H1 (cell line): ENCODE results near the gene SECTM1. TPM values are rescaled to one million over a fixed set of nuclear protein-coding genes. Genes with fewer than 3 reads are reported as not detected.

ENCODE experiments used
- CTCF ChIA-PET: fragments of 300-600 bp; sonication (Branson Sonifier 250); formaldehyde crosslinking; loops from one replicate; lab custom pipeline; 2021; ENCODE audit not compliant: partially characterized antibody; lab: Charles Lee
- POLR2A ChIA-PET: fragments of 300-600 bp; sonication (Branson Sonifier 250); formaldehyde crosslinking; loops from one replicate; lab custom pipeline; 2021; ENCODE audit warnings: inconsistent platforms; ENCODE audit not compliant: partially characterized antibody; lab: Charles Lee
- DNase-seq, 2 experiments: peaks; one replicate each; pipeline versions ENCODE4 v3.0.0 to v3.0.0-alpha.2; 2010 to 2022; ENCODE audit warnings: low spot score in 2 of 2, low read depth in 1 of 2, mixed read lengths in 1 of 2
- FAIRE-seq: peaks from 2 replicates; lab custom pipeline; 2011; peaks lifted over from hg19 to GRCh38; lab: Jason Lieb, UNC
- H2AFZ ChIP-seq: 2 replicates; pipeline ENCODE4 v1.8.1; 2012; ENCODE audit warnings: low read length, inconsistent platforms
- H2AK5ac ChIP-seq: 2 replicates; pipeline ENCODE4 v1.6.1; 2013; ENCODE audit warnings: low read depth, low read length
- H2BK120ac ChIP-seq: replicated peaks from 2 replicates; pipeline ENCODE3; 2013; ENCODE audit warnings: low read depth, low read length, inconsistent platforms
- H2BK12ac ChIP-seq: 2 replicates; pipeline ENCODE4 v1.6.1; 2013; ENCODE audit warnings: low read depth, low read length
- H2BK15ac ChIP-seq: 2 replicates; pipeline ENCODE4 v1.6.1; 2013; ENCODE audit warnings: low read length
- H2BK20ac ChIP-seq: 2 replicates; pipeline ENCODE4 v1.6.1; 2013; ENCODE audit warnings: low read length
- H2BK5ac ChIP-seq: 2 replicates; pipeline ENCODE4 v1.6.1; 2013; ENCODE audit warnings: low read depth, low read length
- H3K14ac ChIP-seq: 2 replicates; pipeline ENCODE4 v1.6.1; 2013; ENCODE audit warnings: inconsistent platforms; ENCODE audit not compliant: insufficient read length
- H3K18ac ChIP-seq: 2 replicates; pipeline ENCODE4 v1.6.1; 2013; ENCODE audit warnings: low read length; ENCODE audit errors: extremely low read depth
- H3K23ac ChIP-seq: 2 replicates; pipeline ENCODE4 v1.6.1; 2013; ENCODE audit warnings: inconsistent platforms; ENCODE audit not compliant: insufficient read length
- H3K23me2 ChIP-seq: 2 replicates; pipeline ENCODE4 v1.6.1; 2013; ENCODE audit warnings: low read depth, low read length
- H3K27ac ChIP-seq: 2 replicates; pipeline ENCODE4 v1.6.1; 2011; ENCODE audit warnings: low read depth, low read length, inconsistent platforms
- H3K27me3 ChIP-seq, 4 experiments: replicated peaks in 1 of 4; 1 replicate in 1 of 4; 2 replicates in 3 of 4; pipeline versions ENCODE4 v1.6.1 to v1.8.1; 2011 to 2013; ENCODE audit warnings: low read length in 3 of 4, mild to moderate bottlenecking in 3 of 4, inconsistent platforms in 2 of 4, mixed read lengths in 2 of 4, moderate library complexity in 1 of 4; ENCODE audit not compliant: control insufficient read depth in 3 of 4, insufficient read depth in 3 of 4; ENCODE audit errors: extremely low read depth in 1 of 4
- H3K36me3 ChIP-seq, 4 experiments: 2 replicates each; pipeline versions ENCODE4 v1.6.1 to v1.8.1; 2011 to 2013; ENCODE audit warnings: mild to moderate bottlenecking in 4 of 4, low read length in 3 of 4, moderate library complexity in 2 of 4, control low read depth in 1 of 4, inconsistent platforms in 1 of 4; ENCODE audit not compliant: insufficient read depth in 4 of 4, control insufficient read depth in 2 of 4
- H3K4ac ChIP-seq: replicated peaks from 2 replicates; pipeline ENCODE3; 2013; ENCODE audit warnings: low read length, low read depth, mixed read lengths, inconsistent platforms; ENCODE audit not compliant: insufficient read length
- H3K4me1 ChIP-seq, 4 experiments: replicated peaks in 1 of 4; 1 replicate in 1 of 4; 2 replicates in 3 of 4; pipeline versions ENCODE4 v1.6.1 to v1.8.1; 2011 to 2013; ENCODE audit warnings: low read length in 3 of 4, inconsistent platforms in 2 of 4, mixed read lengths in 1 of 4; ENCODE audit not compliant: insufficient read depth in 4 of 4, control insufficient read depth in 3 of 4
- H3K4me2 ChIP-seq, 2 experiments: 2 replicates each; pipeline versions ENCODE4 v1.6.1 to v1.8.1; 2011 to 2013; ENCODE audit warnings: low read depth in 2 of 2, low read length in 2 of 2, control low read depth in 1 of 2, inconsistent platforms in 1 of 2, mild to moderate bottlenecking in 1 of 2; ENCODE audit not compliant: insufficient read depth in 1 of 2
- H3K4me3 ChIP-seq, 4 experiments: fragments of 200-600, 300-600 bp in 1 of 4; sonication (generic), shearing (Covaris generic), sonication (Bioruptor Twin) in 1 of 4; 2 replicates each; pipeline versions ENCODE4 v1.5.1 to v1.8.1; 2011 to 2016; ENCODE audit warnings: low read length in 4 of 4, low read depth in 3 of 4, control low read depth in 2 of 4, inconsistent platforms in 2 of 4, mild to moderate bottlenecking in 2 of 4, mixed read lengths in 1 of 4, moderate library complexity in 1 of 4; ENCODE audit not compliant: insufficient read depth in 2 of 4; ENCODE audit errors: extremely low read depth in 1 of 4
- H3K56ac ChIP-seq: replicated peaks from 2 replicates; pipeline ENCODE3; 2013; ENCODE audit warnings: low read depth, mild to moderate bottlenecking, mixed read lengths, low read length, inconsistent platforms; ENCODE audit not compliant: insufficient read length
- H3K79me1 ChIP-seq: 2 replicates; pipeline ENCODE4 v1.6.1; 2013; ENCODE audit warnings: low read depth, low read length, control low read depth
- H3K79me2 ChIP-seq, 2 experiments: 2 replicates each; pipeline versions ENCODE4 v1.6.1 to v1.8.1; 2012 to 2013; ENCODE audit warnings: low read length in 2 of 2, mild to moderate bottlenecking in 2 of 2, inconsistent platforms in 1 of 2; ENCODE audit not compliant: insufficient read depth in 2 of 2, control insufficient read depth in 1 of 2
- H3K9ac ChIP-seq, 4 experiments: replicated peaks in 1 of 4; 1 replicate in 1 of 4; 2 replicates in 3 of 4; pipeline versions ENCODE4 v1.6.1 to v1.8.1; 2011 to 2013; ENCODE audit warnings: low read depth in 3 of 4, low read length in 3 of 4, control low read depth in 2 of 4, mild to moderate bottlenecking in 2 of 4, moderate library complexity in 2 of 4, inconsistent platforms in 1 of 4; ENCODE audit errors: extremely low read depth in 1 of 4
- H3K9me3 ChIP-seq, 2 experiments: 2 replicates each; pipeline versions ENCODE4 v1.6.1 to v1.8.1; 2012 to 2013; ENCODE audit warnings: mild to moderate bottlenecking in 2 of 2, moderate library complexity in 2 of 2, control low read depth in 1 of 2, inconsistent platforms in 1 of 2, low read depth in 1 of 2, low read length in 1 of 2, mixed read lengths in 1 of 2; ENCODE audit not compliant: insufficient read depth in 2 of 2
- H4K20me1 ChIP-seq, 2 experiments: replicated peaks in 1 of 2; 2 replicates each; pipeline versions ENCODE3 to v1.8.1; 2011 to 2013; ENCODE audit warnings: inconsistent platforms in 2 of 2, low read length in 2 of 2, mild to moderate bottlenecking in 1 of 2; ENCODE audit not compliant: insufficient read depth in 2 of 2, control insufficient read depth in 1 of 2
- H4K5ac ChIP-seq: 2 replicates; pipeline ENCODE4 v1.6.1; 2013; ENCODE audit warnings: low read length, low read depth, mixed read lengths, inconsistent platforms; ENCODE audit not compliant: insufficient read length
- H4K8ac ChIP-seq: 2 replicates; pipeline ENCODE4 v1.8.0; 2013; ENCODE audit warnings: mild to moderate bottlenecking, moderate library complexity, low read length, inconsistent platforms; ENCODE audit not compliant: insufficient read depth; ENCODE audit errors: extremely low read depth
- H4K91ac ChIP-seq: replicated peaks from 2 replicates; pipeline ENCODE3; 2013; ENCODE audit warnings: low read length, mixed read lengths, inconsistent platforms; ENCODE audit not compliant: insufficient read length
- BCL11A ChIP-seq, 2 experiments: IDR thresholded peaks; one replicate each; pipeline ENCODE4 v1.6.1; 2011; ENCODE audit warnings: low read depth in 2 of 2, low read length in 2 of 2, mild to moderate bottlenecking in 2 of 2
- CTBP2 ChIP-seq: IDR thresholded peaks from 2 replicates; pipeline ENCODE4 v1.7.0; 2011; ENCODE audit warnings: borderline replicate concordance, mild to moderate bottlenecking, moderate library complexity, mixed read lengths, low read length; ENCODE audit not compliant: insufficient read depth, insufficient read length
- EP300 ChIP-seq, 2 experiments: IDR thresholded peaks; 1 replicate in 1 of 2; 2 replicates in 1 of 2; pipeline ENCODE4 v1.6.1; 2011 to 2012; ENCODE audit warnings: low read depth in 2 of 2, low read length in 2 of 2, mild to moderate bottlenecking in 2 of 2, borderline replicate concordance in 1 of 2, inconsistent platforms in 1 of 2, moderate library complexity in 1 of 2
- PHF8 ChIP-seq: fragments of 200-600 bp; sonication (generic); conservative IDR thresholded peaks from 2 replicates; pipeline ENCODE4 v1.7.1; 2012; ENCODE audit warnings: low read depth, mild to moderate bottlenecking, inconsistent platforms, low read length, moderate library complexity
- POLR2AphosphoS5 ChIP-seq: IDR thresholded peaks from 2 replicates; pipeline ENCODE4 v1.6.1; 2011; ENCODE audit warnings: low read depth, low read length
- SAP30 ChIP-seq: fragments of 300-600 bp; sonication (generic); IDR thresholded peaks from 2 replicates; pipeline ENCODE4 v1.7.1; 2012; ENCODE audit warnings: low read length, moderate library complexity, mild to moderate bottlenecking, inconsistent platforms; ENCODE audit not compliant: insufficient read depth, insufficient replicate concordance
- SIX5 ChIP-seq: IDR thresholded peaks from 2 replicates; pipeline ENCODE4 v1.6.1; 2011; ENCODE audit warnings: mild to moderate bottlenecking, low read depth, low read length
- SUZ12 ChIP-seq: fragments of 200-600 bp; sonication (generic); IDR thresholded peaks from 2 replicates; pipeline ENCODE4 v1.6.1; 2012; ENCODE audit warnings: mild to moderate bottlenecking, inconsistent platforms, low read length, moderate library complexity, mixed read lengths
- TCF12 ChIP-seq: IDR thresholded peaks from 2 replicates; pipeline ENCODE4 v1.6.1; 2011; ENCODE audit warnings: low read depth, mild to moderate bottlenecking, low read length
- WGBS, 2 experiments: shearing (Covaris generic) in 1 of 2; methylation state at CpG; one replicate each; pipeline versions ENCODE4 v1.1.6 to v1.1.7; 2013 to 2015; ENCODE audit warnings: low lambda C conversion rate in 2 of 2, mixed read lengths in 2 of 2, inconsistent platforms in 1 of 2, low coverage in 1 of 2, missing lambda C conversion rate in 1 of 2; ENCODE audit not compliant: insufficient replicate concordance in 2 of 2, insufficient coverage in 1 of 2, insufficient read length in 1 of 2; ENCODE audit errors: extremely low coverage in 1 of 2, missing lambda C conversion rate in 1 of 2; 5-methylcytosine and 5-hydroxymethylcytosine counted together
- polyA plus RNA-seq, 7 experiments: library from polyadenylated mRNA; depleted of rRNA in 3 of 7; stranded (reverse) in 5 of 7; unstranded in 2 of 7; fragments of >200 nt in 5 of 7; fragments of 200-250 nt in 2 of 7; gene quantifications; 1 replicate in 5 of 7; 2 replicates in 1 of 7; 4 replicates in 1 of 7; pipeline versions ENCODE4 v1.2.1 to v1.2.3, GENCODE V29; 2011 to 2013; ENCODE audit warnings: missing spikeins in 2 of 7, mixed read lengths in 2 of 7
- total RNA-seq: library from RNA; stranded (reverse); fragmentation: NEBNext Ultra II Directional; extraction: Animal tissue kit (Norgen Biotek cat#: 25700); gene quantifications from 2 replicates; pipeline ENCODE4 v1.2.1, GENCODE V29; 2021

The SECTM1 gene
- total and polyA plus RNA-seq, 2 of the 8 experiments (the other 6 are each of a cell fraction or from before 2014, with no cell fraction given): 0.20 to 0.65 TPM

DNA sequence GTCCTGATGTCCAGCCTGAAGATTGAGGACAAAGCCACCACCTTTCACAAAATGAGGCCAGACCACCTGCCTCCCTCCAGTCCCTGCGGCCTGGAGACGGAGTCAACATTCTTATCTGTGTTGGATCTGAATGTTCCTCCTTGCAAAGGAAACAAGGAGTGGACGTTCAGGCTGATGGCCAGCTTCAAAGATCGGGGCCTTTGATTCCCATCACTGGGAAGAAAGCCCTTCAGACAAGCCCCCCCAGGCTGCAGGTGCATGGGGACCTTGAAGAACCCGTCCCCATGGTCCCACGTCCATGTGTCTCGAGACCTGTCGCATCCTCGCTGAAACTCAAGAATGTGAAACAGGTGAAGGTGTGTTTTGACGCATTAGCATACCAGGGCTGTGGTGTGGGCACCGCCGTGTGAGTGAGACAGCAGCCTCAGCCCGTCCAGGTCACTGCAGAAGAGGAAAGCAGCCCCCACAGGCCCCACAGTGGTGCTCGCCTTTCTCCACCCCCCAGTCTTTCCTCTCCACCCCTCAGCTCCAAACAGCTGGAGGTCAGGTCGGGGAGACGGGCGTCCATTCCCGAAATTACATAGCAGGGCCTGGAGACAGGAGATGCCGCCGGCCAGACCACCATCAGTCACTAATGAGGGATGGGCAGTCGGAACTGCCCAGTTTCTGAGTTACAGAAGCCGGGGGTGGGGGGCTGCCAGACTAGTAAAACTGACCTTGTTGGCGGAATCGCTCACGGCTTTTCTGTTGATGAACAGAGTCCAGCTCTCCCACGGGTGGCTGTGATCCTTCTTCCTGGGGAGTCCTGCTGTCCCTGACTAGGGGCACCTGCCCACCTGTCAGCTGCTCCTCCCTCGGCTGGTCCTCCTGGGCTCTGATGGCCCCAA lies 59.2 kb downstream of the SECTM1 start:
- H3K4ac ChIP-seq: no peak overlapping the region
- 0 out of 2 replicates have a peak overlapping the region, but pooled peaks have one; percentile 21 for H2BK5ac ChIP-seq
- FAIRE-seq (no peak), DNase-seq (no peak)
- H4K91ac ChIP-seq: peak overlapping the region; percentile 72
- no peak overlapping the region for H3K27ac ChIP-seq
- H3K79me1 ChIP-seq: peaks cover 13% of the 10 kb centered on the region
- H3K14ac ChIP-seq: no peak overlapping the region
- peak overlapping the region; percentile 61 for H2AFZ ChIP-seq
- H3K4me1 ChIP-seq: peaks cover 0 to 35% (median 10%) of the 10 kb centered on the region in 4 experiments; a peak in 6 of 7 replicates
- H3K23ac ChIP-seq: no peak overlapping the region
- H2BK15ac ChIP-seq: no peak overlapping the region; the same call in 1 of the 2 replicates
- 87% methylated on average over 22 of the region's 27 CpGs; no CpG with 5 or more reads in 1 of the 2 experiments for WGBS, 2 experiments
- H3K4me2 ChIP-seq: peak overlapping the region; percentile 71 to 97
- H4K5ac ChIP-seq: no peak overlapping the region
- no peak overlapping the region for H3K18ac ChIP-seq
- H2AK5ac ChIP-seq: no peak overlapping the region; the same call in 1 of the 2 replicates
- POLR2A ChIA-PET: interaction anchor here (0.6 to 6.4 kb wide), 19 partner anchors 9 to 587 kb away, joined by 3 to 41 read pairs (median 4); partner anchors contain the start of genes CCDC57, HEXD, OGFOD3 and SECTM1
- peaks cover 29 to 33% of the 10 kb centered on the region in 2 experiments for H3K79me2 ChIP-seq
- H3K23me2 ChIP-seq: peaks cover 6% of the 10 kb centered on the region
- no peak overlapping the region; a peak in 2 of 7 replicates for H3K9ac ChIP-seq
- H2BK20ac ChIP-seq: no peak overlapping the region
- CTCF ChIA-PET: interaction anchor here (0.7 to 1.6 kb wide), 3 partner anchors 9 to 48 kb away, joined by 3 to 4 read pairs (median 3); no protein-coding TSS in a partner anchor
- H3K56ac ChIP-seq: no peak overlapping the region
- H3K36me3 ChIP-seq: peaks cover 3 to 18% (median 5%) of the 10 kb centered on the region in 4 experiments; a peak in 3 of 8 replicates
- no peak overlapping the region; the same call in 1 of the 2 replicates for H4K8ac ChIP-seq
- H2BK120ac ChIP-seq: no peak overlapping the region
- H3K4me3 ChIP-seq: peak overlapping the region in 3 of 4 experiments; percentile 62 to 95 (median 71); a peak in 5 of 8 replicates
- H3K9me3 ChIP-seq: no peaks in the 10 kb centered on the region
- H4K20me1 ChIP-seq: peaks cover 22 to 26% of the 10 kb centered on the region in 2 experiments
- peaks cover 0 to 5% (median 5%) of the 10 kb centered on the region in 4 experiments; a peak in 3 of 7 replicates for H3K27me3 ChIP-seq
- 0 out of 2 replicates have a peak overlapping the region, but pooled peaks have one; percentile 50 for H2BK12ac ChIP-seq
- TF ChIP-seq BCL11A (IDR thresholded peaks at IDR 0.05; ENCODE audit: low read depth in 2 of 2, low read length in 2 of 2) (no peak), PHF8 (no peak), SAP30 (no peak), POLR2AphosphoS5 (no peak), EP300 (IDR thresholded peaks at IDR 0.05; ENCODE audit: borderline replicate concordance in 1 of 2, low read depth in 2 of 2, low read length in 2 of 2) (no peak), CTBP2 (no peak), SUZ12 (no peak), TCF12 (no peak), SIX5 (no peak)
